Right renal pelvis (tissue), 4 donors: Measurements from ENCODE around the gene RNF217. TPM values are rescaled to one million over a fixed set of nuclear protein-coding genes. Genes with fewer than 3 reads are reported as not detected.
A peak's percentile ranks its signal among the peaks of the same experiment; 100 is the strongest.

ENCODE experiments used
- DNase-seq, 4 donors: peaks; one replicate each; pipeline ENCODE4 v3.0.0-alpha.2; 2013; ENCODE audit warnings: low read depth in 4 of 4, low spot score in 3 of 4, missing footprints in 1 of 4
- polyA plus RNA-seq, 4 donors: library from polyadenylated mRNA; unstranded; fragments of 120-200 nt; gene quantifications; one replicate each; pipeline ENCODE4 v1.2.1, GENCODE V29; 2013; ENCODE audit not compliant: insufficient read length in 4 of 4

RNF217 gene
- polyA plus RNA-seq, 4 donors, result 12.5 to 16.4 (median 14.3) TPM

GRCh38 chr6:125083684-125083990 is 121.4 kb downstream of the RNF217 start:
- no peak for DNase-seq

DNA sequence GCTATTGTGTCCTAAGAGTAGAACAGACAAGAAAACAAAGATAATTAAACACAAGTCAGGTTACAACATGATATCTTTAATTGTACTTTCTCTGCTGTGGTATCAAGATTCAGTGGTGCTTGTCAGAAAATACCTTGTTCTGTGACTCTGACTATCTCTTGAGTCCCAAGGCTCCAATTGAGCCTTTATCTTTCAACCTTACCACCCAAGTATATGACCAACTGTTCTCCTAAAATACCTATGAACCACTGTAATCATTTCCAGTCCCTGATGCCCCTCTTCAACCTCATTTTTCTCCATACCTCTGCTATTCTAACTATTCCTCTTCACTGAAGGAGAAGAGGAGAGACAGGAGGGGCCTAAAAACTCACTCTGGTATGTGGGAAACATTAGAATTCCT is 124.5 kb downstream of the RNF217 start:
- DNase-seq, result no peak

DNA sequence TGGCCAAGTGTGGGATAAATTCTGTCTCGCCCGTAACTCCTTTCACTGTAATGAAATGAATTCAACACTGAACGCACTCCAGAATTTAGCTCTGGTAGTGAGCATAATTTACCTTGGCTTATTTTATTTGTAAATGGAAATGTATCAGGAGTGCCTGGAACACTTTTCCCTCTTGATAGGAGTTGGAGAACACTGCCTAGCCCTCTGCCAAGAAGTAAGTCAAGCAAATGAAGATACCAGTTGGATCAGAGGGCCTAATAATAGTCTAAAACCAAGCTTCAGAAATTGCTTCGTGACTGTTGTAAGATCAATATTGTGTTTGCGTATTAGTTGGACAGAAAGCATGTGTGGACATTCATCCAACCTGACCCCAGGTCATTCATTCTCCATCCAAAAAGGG is 126.7 kb downstream of the RNF217 start:
- DNase-seq, result no peak

DNA sequence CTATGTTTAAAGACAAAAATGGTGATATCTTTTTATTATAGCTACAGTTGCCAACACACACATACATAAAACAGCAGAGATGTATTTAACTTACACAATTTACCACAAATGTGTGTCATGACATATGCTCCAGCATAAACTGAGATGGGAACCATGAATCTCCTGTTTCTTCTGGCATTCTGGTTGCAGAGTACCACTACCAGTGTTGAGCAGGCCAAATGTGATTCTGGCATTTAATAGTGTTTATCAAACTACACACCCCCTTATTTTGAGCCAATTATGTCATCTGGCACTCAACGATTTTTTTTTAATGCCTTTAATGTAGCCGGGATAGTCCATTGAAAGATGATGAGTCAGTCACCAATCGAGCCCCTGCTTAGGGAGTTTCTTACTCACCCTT is 132.3 kb downstream of the RNF217 start:
- no peak for DNase-seq

DNA sequence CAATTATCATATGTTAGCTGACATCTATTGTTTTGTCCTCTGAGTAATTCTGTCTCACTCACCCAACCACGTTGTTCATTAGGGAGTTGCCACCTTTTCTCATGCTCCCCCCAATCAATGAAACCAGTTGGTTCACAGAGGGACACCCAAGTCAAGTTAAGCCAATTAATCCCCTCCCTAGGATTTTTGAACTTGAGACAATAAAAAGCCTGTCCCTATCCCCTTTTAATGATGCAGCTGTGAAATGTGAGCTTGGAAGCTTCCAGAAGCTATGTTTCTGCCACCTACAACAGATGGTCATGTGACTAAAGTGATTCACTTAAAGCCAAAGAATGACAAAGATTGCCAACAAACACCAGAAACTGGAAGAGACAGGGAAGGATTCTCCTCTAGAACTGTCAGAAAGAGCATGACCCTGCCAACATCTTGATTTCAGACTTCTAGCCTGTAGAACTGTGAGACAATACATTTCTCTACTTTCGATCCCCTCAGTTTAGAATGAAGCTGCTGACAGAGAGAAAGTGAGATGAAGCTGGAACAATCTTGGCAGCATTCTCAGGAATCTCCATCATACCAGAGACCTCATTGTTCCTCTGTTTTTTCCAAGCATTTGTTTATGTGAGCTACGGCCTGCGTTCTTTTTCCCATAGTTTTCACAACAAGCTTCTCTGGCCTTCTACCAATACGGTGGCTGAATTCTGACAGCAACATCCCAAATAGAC is 133.5 kb downstream of the RNF217 start:
- no peak for DNase-seq

- DNase-seq, result no peak
Measured at GRCh38 chr6:125097186-125097585, 134.9 kb downstream of the RNF217 start.

- no peak for DNase-seq
Measured at GRCh38 chr6:125098253-125098652, 136.0 kb downstream of the RNF217 start.

DNA sequence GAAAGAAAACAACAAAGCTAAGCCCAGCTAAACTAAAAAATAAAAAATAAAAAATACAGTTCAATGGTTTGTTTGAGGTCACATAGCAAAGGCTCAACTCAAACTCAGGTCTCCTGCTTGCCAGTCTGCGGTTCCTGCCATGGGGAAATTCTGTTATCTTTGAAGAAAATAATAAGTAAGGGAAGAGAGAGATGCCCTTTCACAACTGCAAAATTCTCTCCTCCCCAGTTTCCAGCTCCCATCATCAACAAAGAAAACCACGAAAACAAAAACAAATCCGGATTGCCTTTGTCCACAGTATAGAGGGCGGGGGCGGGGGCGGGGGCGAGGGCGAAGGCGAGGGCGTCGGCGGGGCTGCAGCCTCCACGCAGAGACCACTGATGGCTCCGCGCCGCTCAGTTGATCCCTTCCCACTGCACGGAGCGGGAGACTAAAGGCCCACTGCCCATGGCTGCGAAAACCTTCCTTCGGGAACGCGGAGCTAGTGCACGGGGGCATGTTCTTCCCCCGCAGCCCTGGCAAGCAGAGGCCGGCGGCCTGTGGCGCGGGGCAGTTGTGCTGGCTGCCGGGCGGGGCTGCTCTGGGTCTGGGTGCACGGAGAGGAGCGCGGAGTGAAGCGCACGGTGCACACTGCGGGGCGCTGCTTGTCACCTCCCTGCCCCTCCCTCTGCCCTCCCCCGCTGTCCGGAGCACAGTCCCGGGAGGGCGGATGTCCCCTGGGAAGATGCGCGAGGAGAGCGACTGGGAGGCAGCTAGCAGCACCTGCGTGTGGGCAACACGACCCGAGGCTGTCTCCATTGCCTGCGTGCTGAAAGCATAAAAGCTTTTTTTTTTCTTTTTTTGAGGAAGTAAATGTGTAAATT is 137.2 kb downstream of the RNF217 start:
- DNase-seq, result peak; percentile 16 to 37 (median 28)

DNA sequence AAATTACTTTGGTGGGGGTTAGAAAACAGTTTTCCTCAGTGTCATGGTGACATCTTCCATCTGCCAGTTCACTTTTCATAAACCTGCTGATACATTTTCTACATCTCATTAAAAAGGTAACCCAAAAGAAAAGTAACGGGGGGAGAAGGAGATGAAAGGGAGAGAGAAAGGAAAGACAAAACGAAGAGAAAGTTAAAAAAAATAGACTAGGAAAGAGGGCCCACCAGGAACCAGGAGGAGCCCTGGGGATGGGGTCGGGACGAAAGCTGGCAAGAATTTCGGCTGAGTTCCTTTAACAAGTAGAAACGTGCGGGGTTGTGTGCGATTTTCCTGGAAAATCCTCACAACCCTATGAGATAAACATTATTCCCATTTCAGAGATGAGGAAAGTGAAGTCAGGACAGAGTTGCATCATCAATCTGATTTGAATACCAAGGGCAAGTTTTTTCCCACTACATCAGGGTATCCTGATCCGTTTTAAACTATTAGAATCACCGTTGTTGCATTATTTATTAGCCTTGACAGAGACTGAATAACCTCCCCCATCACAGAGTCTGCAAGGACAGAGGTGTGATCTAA is 137.9 kb downstream of the RNF217 start:
- no peak for DNase-seq

DNA sequence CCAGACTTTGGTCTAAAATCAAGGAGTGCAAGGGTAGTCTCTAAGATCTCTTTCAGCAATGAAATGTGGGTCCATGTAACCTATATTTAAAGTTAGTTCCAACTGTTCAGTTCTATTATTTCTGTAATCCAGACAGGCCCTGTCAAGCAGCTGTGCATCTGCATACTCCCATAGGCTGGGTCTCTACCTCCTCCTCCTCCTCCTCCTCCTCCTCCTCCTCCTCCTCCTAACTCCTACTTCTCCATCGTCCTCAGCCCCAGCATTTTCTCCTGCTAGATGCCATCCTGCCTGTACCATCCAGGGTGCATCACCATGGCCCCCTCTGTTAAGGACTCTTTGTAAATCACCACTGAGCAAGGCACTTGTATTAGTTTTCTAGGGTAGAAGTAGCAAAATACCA is 138.9 kb downstream of the RNF217 start:
- DNase-seq, result no peak

GRCh38 chr6:125101631-125102030 is 139.4 kb downstream of the RNF217 start:
- DNase-seq, result no peak

- DNase-seq, result no peak
Measured at GRCh38 chr6:125102411-125102810, 140.2 kb downstream of the RNF217 start.

GRCh38 chr6:125102891-125103290 is 140.7 kb downstream of the RNF217 start:
- DNase-seq, result no peak

GRCh38 chr6:125104425-125104824 is 142.2 kb downstream of the RNF217 start:
- no peak for DNase-seq

GRCh38 chr6:125107048-125107447 is 144.8 kb downstream of the RNF217 start:
- no peak for DNase-seq

- DNase-seq, result no peak
Measured at GRCh38 chr6:125107896-125108295, 145.7 kb downstream of the RNF217 start.

- DNase-seq, result no peak
Measured at GRCh38 chr6:125110056-125110455, 147.8 kb downstream of the RNF217 start.

DNA sequence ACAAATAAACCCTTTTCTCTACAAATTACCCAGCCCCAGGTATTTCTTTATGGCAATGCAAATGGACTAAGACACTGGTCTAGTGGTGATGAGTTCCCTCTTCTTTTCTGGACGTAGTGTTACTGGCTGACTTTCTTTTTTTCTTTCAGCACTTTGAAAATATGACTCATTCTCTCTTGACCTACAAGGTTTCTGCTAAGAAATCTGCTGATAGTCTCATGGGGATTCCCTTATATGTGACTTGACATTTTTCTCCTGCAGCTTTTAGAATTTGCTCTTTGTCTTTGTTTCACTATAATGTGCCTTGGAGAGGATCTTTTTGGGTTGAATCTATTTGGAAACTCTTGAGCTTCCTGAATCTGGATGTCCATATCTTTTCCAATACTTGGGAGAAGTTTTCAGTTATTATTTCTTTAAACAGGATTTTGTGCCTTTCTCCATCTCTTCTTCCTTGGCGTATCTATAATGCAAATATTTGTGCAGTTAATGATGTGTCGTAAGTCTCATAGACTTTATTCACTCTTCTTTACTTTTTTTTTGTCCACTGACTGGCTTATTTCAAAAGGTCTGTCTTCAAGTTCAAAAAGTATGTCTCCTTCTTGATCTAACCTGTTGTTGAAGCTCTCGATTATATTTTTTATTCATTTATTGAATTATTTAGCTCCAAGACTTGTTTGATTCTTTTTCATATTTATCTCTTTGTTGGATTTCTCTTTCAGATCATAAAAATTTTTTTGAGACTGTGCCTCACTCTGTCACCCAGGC is 149.2 kb downstream of the RNF217 start:
- no peak for DNase-seq

GRCh38 chr6:125112934-125113333 is 150.7 kb downstream of the RNF217 start:
- no peak for DNase-seq

DNA sequence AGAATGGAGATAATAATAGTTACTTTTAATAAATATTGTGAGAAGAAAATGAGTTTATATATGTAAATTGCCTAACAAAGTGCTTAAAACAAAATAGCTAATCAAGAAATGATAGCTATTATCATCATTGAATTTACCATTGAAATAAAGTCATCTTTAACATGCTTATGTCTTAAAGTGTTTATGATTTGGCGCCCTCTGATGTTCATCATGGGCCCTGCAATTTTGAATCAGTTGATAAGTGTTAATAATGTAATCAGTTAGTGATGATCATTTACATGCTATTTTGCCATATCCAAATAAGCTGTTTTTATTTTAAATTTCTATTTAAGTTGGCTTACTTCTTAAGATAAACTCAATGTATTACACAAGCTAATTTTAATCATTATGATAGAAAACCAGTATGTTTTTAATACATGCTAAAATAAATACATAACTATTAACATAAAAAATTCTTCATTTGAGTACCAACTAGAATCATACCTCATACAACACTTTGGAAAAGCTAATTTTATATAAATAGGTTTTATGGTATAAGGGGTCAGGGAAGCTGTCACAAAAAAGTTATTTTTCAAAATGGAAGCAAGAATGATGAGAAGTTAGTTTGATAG is 152.1 kb downstream of the RNF217 start:
- peak in 3 of 4 donors; percentile 18 to 35 (median 34) for DNase-seq

- DNase-seq, result no peak
Measured at GRCh38 chr6:125116170-125116569, 153.9 kb downstream of the RNF217 start.
